ENCODE measurements around the gene EP400. TPM values are rescaled to one million over a fixed set of nuclear protein-coding genes. Genes with fewer than 3 reads are reported as not detected.

EP400 gene
- total RNA-seq, 1 donor, result 14.7 TPM

GRCh38 chr12:132105467-132105866 lies 155.7 kb downstream of the EP400 start:
- H3K4me3 ChIP-seq (ENCODE audit: low read depth, low read length), result no peak overlapping the region
- no peak for DNase-seq (ENCODE audit: low read depth)
- TF ChIP-seq CTCF (IDR thresholded peaks at IDR 0.05; ENCODE audit: insufficient read depth, low read length), result no peak

DNA sequence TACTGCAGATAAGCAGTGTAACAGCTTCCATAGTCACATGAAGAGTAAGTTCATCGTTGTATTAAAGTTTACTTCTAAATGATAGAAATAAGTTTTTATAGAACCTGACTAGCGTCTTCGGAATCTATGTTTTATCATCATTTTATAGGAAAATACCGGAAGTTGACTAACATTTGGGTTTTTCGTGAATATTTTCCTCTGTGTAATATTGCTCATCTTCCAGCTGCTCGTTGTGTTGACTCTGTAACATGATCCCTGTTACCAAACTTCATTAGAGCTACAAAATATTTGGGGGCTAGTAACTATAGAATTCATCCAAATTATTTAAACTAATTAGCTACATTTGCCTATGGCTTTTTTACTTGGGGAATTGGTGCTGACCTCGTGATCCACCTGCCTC lies 157.2 kb downstream of the EP400 start:
- TF ChIP-seq CTCF (IDR thresholded peaks at IDR 0.05; ENCODE audit: insufficient read depth, low read length), result no peak
- no peak for DNase-seq (ENCODE audit: low read depth)
- no peak overlapping the region for H3K4me3 ChIP-seq (ENCODE audit: low read depth, low read length)

- no peak for TF ChIP-seq CTCF (IDR thresholded peaks at IDR 0.05; ENCODE audit: insufficient read depth, low read length)
- no peak overlapping the region for H3K4me3 ChIP-seq (ENCODE audit: low read depth, low read length)
- no peak for DNase-seq (ENCODE audit: low read depth)
These were observed 158.6 kb downstream of the EP400 start for GRCh38 chr12:132108211-132108832.

DNA sequence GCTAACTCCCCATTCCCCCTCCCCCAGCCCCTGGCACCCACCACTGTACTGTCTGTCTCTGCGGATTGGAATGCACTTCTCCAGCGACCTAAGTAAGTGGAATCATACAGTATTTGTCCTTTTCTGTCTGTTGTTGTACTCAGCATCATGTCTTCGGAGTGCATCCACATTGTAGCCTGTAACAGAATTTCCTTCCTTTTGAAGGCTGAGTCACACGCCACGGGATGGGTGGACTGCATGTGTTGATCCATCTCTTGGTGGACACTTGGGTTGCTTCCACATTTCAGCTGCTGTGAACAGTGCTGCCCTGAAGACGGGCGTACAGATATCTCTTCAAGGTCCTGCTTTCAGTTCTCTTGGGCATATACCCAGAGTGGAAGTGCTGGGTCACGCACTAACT lies 160.0 kb downstream of the EP400 start:
- no peak overlapping the region for H3K4me3 ChIP-seq (ENCODE audit: low read depth, low read length)
- no peak for DNase-seq (ENCODE audit: low read depth)
- no peak for TF ChIP-seq CTCF (IDR thresholded peaks at IDR 0.05; ENCODE audit: insufficient read depth, low read length)

DNA sequence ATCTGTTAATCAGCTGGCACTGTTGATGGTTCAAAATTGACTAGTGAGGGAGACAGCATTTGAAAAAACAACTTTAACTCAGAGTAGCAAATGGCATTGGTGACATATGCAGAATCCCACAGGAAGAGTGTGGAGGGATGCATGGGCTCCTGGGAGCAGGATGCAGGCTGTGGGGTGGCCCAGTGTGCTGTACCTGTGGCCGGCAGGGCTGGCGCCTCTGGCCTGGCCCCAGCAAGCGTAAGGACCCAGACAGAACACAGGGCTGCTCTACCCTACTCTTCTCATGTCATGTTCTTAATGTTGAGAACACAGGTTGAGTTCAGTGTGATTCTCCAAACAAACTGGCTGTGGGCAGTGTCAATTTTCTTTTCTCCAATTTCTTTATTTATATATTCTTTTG lies 160.9 kb downstream of the EP400 start:
- H3K4me3 ChIP-seq (ENCODE audit: low read depth, low read length), result no peak overlapping the region
- DNase-seq (ENCODE audit: low read depth), result no peak
- TF ChIP-seq CTCF (IDR thresholded peaks at IDR 0.05; ENCODE audit: insufficient read depth, low read length), result no peak

GRCh38 chr12:132111654-132112304 lies 162.0 kb downstream of the EP400 start:
- no peak for TF ChIP-seq CTCF (IDR thresholded peaks at IDR 0.05; ENCODE audit: insufficient read depth, low read length)

More at GRCh38 chr12:132111654-132112304, 162.0 kb downstream of the EP400 start:
- DNase-seq (ENCODE audit: low read depth), result no peak
- no peak overlapping the region for H3K4me3 ChIP-seq (ENCODE audit: low read depth, low read length)
